HG02852 (cell line): ENCODE data around the gene DEFB124.
A peak's percentile ranks its signal among the peaks of the same experiment; 100 is the strongest.
"Not testable (repeated sequence)": the region's sequence is repeated elsewhere in the genome, so short reads cannot be mapped to it uniquely, and the experiment has no call there.

ENCODE experiments used
- ATAC-seq: cut with Tn5 transposase; IDR thresholded peaks from one replicate; pipeline ENCODE4 v1.9.1; 2021; ENCODE audit warnings: mild to moderate bottlenecking, moderate library complexity; ENCODE audit not compliant: unreplicated experiment

The DEFB124 gene

GRCh38 chr20:31489152-31489551 is 14.2 kb upstream of the DEFB124 start:
- no peak for ATAC-seq

GRCh38 chr20:31488115-31488514 is 13.2 kb upstream of the DEFB124 start:
- no peak for ATAC-seq

- no peak for ATAC-seq
These were observed 10.8 kb upstream of the DEFB124 start for GRCh38 chr20:31485450-31486339.

GRCh38 chr20:31484001-31484400 is 9.1 kb upstream of the DEFB124 start:
- no peak for ATAC-seq

GRCh38 chr20:31476643-31477215 is 1.8 kb upstream of the DEFB124 start:
- no peak for ATAC-seq

GRCh38 chr20:31476294-31476585 is 1.3 kb upstream of the DEFB124 start:
- no peak for ATAC-seq

GRCh38 chr20:31475472-31476293 is 756 bp upstream of the DEFB124 start:
- no peak for ATAC-seq

GRCh38 chr20:31474097-31474436 is 860 bp downstream of the DEFB124 start:
- peak; percentile 71 for ATAC-seq

DNA sequence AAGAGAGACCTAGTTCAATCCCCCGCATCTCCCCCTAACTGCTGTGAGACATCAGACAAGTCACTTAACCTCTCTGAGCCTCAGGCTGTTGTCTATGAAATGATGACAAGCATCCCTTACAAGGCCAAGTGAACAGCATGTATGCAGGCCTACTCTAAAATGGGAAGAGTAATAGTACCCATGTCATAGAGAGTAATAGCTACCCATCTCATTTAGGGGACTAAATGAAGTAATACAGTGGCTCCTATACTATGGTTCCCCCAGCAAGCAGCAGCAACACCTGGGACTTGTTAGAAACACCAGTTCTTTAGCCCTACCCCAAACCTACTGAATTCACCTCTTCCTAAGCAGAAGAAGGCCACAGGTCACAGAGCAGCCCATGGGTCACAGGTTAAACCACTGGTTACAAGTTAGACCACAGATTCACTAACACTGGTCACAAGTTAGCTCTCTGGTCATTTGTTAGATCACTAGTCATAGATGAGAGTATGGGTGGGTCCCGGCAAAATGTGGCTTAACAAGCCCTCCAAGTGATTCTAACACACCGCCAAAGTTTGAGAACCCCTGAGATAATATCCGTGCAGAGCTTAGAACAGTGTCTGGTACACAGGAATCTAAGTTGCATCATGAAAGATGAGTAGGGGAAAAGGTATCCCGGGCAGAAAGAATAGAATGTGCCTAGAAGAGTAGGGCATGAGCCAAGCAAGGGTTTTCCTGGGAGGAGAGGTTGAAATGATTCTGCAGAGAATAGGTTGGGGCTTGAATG is 1.4 kb downstream of the DEFB124 start:
- ATAC-seq = no peak

GRCh38 chr20:31472395-31473330 is 2.3 kb downstream of the DEFB124 start:
- no peak for ATAC-seq

GRCh38 chr20:31470946-31471345 is 4.0 kb downstream of the DEFB124 start:
- ATAC-seq = not testable (repeated sequence)

- ATAC-seq = no peak
These were observed 20.6 kb downstream of the DEFB124 start for GRCh38 chr20:31454361-31454760.

DNA sequence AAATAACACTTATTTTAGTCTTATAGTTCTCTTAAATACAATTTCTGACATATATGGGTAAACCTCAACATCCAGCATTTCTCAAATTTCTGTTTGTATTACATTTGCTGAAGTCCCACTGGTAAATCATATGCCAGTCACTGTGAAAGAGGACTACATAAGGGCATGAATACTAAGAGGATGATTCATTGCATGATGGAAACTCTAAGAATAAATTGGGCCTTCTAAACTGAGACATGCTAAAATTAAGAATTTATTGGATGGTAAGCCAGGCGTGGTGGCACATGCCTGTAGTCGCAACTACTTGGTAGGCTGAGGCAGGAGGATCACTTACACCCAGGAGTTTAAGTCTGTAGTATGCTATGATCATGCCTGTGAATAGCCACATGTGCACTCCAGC is 22.4 kb downstream of the DEFB124 start:
- ATAC-seq = no peak

- no peak for ATAC-seq
These were observed 25.2 kb downstream of the DEFB124 start for GRCh38 chr20:31449511-31450414.

DNA sequence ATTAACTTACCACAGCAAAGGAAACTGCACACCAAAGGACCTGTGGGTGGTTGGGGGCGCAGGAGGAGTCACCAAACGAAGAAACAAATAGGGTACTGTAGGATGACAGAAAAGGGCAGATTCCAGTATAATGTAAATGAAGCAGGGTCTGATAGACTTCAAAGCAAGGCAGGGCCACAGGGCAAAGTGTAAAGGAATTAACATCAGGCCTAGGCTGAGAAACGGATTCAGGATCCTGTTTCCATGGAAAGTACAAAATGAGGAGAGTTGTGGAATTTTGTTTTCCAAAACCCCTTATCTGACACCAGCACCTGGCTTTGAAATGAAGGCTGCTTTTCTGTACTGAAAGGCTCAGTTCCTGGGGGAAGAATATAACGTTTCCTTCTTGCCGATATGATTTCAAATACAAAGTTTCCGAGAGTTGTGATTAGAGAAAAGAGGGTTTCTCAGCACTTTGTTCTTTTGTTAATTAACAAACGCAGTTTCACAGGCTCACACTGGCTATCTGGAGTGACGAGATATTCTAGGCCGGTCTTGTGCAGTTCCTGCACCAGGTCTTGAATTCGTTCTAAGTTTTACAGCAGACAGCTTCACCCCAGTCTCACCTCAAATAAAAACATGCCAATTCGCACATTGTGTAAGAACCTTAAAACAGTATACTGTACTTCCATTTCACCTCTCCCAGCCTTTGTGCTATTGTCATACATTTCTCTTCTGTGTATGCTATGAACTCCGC is 28.7 kb downstream of the DEFB124 start:
- ATAC-seq = no peak

- no peak for ATAC-seq
These were observed 34.8 kb downstream of the DEFB124 start, which contains the start of gene DEFB123 for GRCh38 chr20:31440012-31440659. DEFB123 (plus strand) TSS chr20:31440632; CDS start chr20:31440699, 67 bp downstream.

DNA sequence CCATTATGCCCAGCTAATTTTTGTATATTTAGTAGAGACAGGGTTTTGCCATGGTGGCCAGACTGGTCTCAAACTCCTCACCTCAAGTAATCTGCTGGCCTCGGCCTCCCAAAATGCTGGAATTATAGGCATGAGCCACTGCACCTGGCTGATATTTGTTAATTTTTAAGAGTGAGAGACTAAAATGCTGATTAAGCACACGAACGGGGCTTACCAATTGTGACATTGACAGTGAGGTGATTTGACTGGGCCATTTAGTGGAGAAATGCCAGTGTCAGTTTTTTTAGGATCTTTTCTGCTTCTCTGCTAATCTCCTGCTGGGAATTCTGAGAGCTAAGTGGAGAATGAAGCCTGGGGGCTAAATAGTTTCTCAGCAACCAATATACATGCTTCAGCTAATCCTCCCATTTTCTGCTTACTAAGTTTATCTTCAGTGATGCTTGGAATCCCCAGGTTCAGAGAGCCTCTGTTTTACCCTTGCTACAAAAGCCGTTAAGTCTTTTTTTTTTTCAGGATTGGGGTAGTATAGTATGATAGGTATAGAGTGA is 44.3 kb downstream of the DEFB124 start:
- no peak for ATAC-seq
